ENCODE measurements around the gene TTLL9.

Gene TTLL9

DNA sequence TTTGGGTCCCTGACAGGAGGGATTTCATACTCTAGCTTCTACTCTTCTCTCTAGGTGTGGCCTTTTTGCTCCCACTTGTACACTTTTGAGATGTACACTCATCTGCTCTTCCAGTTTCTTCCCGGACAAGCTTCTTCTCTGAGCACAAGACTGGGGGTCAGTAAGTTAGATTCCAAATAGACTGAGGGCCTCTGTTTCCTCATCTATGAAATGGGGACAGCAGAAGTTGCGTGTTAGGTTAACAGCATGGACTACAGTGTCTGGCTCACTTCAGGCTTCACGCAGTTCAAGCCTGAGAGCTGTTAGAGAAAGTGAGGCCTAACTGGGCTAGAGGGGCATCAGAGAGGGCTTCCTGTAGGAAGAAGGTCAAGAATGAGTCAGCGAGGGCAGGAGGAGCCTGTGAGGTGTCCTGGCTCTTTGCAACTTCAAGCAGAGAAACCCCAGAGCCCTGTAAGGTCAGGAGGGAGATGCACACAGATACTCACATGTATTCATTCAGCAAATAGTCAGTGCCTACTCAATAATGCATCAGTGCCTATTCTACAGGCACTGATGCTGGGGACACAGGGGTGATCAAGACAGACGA is 118.1 kb downstream of the TTLL9 start:
- no peak for FAIRE-seq

DNA sequence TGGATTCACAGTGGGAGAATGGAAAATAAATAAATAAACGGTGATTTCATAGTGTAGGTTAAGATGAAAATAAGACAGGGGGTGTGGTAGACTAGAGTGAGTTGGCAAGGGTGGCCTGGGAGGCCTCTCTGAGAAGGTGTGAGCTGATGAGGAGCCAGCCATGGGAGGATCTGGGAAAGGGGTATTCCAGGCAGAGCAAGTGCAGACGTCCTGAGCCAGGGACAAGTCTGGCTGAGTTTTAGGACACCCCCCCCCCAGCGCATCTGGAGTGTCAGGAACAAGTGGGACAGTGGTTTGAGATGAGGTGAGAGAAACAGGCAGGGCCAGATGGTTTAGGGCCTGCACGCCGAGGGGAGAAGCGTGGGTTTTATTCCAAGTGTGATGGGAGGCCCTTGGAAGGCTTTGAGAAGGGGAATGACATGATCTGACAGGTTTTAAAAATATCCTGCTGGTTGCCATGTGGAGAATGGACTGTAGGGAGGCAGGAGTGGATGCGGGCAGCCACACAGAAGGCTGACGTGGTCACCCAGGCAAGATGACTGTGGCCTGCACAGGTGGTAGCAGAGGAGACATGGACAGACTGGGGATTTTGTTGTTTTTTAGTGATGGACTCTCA is 118.7 kb downstream of the TTLL9 start:
- FAIRE-seq, result no peak

DNA sequence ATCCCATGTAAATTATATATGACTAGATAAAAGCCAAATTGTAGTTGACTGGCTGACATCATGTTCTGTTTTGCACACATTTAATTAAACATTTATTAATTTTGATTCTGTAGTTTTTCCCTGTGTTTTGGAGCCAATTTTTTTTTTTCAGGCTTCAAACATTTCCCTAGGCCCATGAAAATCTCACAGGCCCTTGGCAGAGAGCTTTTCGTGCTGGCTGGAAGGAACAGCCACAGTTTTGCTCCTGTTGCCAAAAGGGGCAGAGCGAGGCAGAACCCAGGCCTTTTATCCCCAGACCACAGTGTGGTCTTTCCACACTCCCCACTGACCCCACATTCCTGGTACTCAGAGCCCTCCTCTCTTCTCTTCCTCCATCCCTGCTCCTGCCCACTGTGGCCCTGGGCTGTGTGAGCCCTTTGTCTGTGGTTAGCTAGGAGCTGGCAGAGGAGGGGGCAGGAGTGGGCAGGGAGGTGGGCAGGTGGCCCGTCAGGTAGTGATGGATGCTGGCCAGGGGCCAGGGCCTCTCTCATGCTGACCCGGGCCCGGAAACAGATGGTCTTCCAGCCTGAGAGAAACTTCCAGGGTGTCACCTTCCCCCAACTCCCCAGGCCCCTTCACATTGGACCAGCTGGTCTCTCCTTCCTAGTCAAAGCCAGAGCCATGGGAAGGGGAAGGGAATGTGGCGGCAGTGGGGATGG is 120.4 kb downstream of the TTLL9 start:
- no peak for FAIRE-seq

DNA sequence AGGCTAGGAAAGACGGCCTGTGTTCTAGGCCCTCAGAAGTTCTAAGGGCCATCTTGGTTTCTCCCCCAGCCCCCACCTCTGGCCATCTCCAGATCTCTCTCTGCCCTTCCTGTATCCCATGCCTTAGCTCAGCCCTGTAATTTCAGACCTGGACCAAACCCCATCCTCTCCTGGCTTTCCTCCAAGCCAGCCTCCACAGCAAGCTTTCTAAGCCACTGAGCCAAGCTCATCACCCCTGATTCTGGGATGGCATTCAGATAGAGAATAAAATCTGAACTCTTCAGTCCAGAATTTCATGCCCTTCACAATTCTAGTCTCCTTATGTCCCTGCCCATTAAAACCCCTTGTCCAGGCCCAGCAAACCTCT is 120.9 kb downstream of the TTLL9 start:
- no peak for FAIRE-seq

DNA sequence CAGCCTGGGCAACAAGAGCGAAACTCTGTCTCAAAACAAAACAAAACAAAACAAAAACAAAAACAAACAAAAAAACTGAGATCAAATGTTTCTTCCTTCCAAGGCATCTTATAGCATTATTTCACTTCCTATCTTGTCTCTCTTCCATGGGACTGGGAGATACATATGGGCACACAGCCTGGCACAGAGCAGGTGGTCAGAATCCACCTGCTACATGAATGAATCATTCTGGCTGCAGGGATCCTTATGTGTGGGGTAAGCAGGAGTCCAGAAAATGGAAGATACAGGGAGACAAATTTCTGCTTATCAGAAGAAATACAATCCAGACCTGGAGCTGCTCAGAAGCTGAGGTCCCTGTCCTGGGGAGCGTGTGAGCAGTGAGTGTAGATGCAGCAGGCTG is 121.7 kb downstream of the TTLL9 start:
- no peak for FAIRE-seq
